ENCODE results near the gene PANK4. TPM values are rescaled to one million over a fixed set of nuclear protein-coding genes. Genes with fewer than 3 reads are reported as not detected.

Gene PANK4
- polyA plus RNA-seq, 1 donor (not counting 4 experiments of a cell fraction or from before 2014, with no cell fraction given) = 14.5 TPM

- no peak overlapping the region for H3K4me2 ChIP-seq (ENCODE audit: control insufficient read depth, extremely low read depth, insufficient read depth, low read depth, low read length)
- no peaks in the 10 kb centered on the region for H3K9me1 ChIP-seq (ENCODE audit: control insufficient read depth, extremely low read depth, insufficient read depth, low read length)
- H3K27ac ChIP-seq (ENCODE audit: control insufficient read depth, insufficient read depth, low read length) = no peak overlapping the region
- H3K27me3 ChIP-seq (ENCODE audit: control insufficient read depth, extremely low read depth, insufficient read depth, low read length) = no peaks in the 10 kb centered on the region
- TF ChIP-seq, protein P1, sequence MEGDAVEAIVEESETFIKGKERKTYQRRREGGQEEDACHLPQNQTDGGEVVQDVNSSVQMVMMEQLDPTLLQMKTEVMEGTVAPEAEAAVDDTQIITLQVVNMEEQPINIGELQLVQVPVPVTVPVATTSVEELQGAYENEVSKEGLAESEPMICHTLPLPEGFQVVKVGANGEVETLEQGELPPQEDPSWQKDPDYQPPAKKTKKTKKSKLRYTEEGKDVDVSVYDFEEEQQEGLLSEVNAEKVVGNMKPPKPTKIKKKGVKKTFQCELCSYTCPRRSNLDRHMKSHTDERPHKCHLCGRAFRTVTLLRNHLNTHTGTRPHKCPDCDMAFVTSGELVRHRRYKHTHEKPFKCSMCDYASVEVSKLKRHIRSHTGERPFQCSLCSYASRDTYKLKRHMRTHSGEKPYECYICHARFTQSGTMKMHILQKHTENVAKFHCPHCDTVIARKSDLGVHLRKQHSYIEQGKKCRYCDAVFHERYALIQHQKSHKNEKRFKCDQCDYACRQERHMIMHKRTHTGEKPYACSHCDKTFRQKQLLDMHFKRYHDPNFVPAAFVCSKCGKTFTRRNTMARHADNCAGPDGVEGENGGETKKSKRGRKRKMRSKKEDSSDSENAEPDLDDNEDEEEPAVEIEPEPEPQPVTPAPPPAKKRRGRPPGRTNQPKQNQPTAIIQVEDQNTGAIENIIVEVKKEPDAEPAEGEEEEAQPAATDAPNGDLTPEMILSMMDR (optimal IDR thresholded peaks at IDR 0.05 in 1 of 3, IDR thresholded peaks at IDR 0.05 in 1 of 3, conservative IDR thresholded peaks at IDR 0.05 in 1 of 3; ENCODE audit: extremely low read depth in 1 of 3, insufficient read depth in 2 of 3, low read length in 3 of 3) = no peak
- no peak for TF ChIP-seq EZH2 (IDR thresholded peaks at IDR 0.05; ENCODE audit: low read length)
- H2AFZ ChIP-seq (ENCODE audit: control insufficient read depth, low read length) = no peak overlapping the region
- no peaks in the 10 kb centered on the region for H3K4me1 ChIP-seq (ENCODE audit: control insufficient read depth, extremely low read depth, insufficient read depth, low read length)
- FAIRE-seq (no peak), DNase-seq (ENCODE audit: low read depth, low spot score) (no peak)
- peaks cover 4% of the 10 kb centered on the region for H4K20me1 ChIP-seq (ENCODE audit: control insufficient read depth, extremely low read depth, insufficient read depth, low read length)
- no peak overlapping the region for H3K4me3 ChIP-seq (ENCODE audit: control insufficient read depth in 2 of 3, extremely low read depth in 1 of 3, insufficient read depth in 2 of 3, low read depth in 1 of 3, low read length in 3 of 3)
- dilution Hi-C loops (cut with MboI; ENCODE audit: extremely low pct_ligation_motif_present, low sequenced_read_pairs) = no loop called here
- no peak overlapping the region for H3K9ac ChIP-seq (ENCODE audit: control insufficient read depth, extremely low read depth, insufficient read depth, low read length)
- H3K79me2 ChIP-seq (ENCODE audit: control insufficient read depth, insufficient read depth, low read length) = no peaks in the 10 kb centered on the region
- peaks cover 18 to 24% of the 10 kb centered on the region in 2 experiments for H3K36me3 ChIP-seq (ENCODE audit: control insufficient read depth in 2 of 2, extremely low read depth in 1 of 2, insufficient read depth in 2 of 2, low read length in 2 of 2)
- H3K9me3 ChIP-seq (ENCODE audit: control insufficient read depth, low read depth, low read length) = no peaks in the 10 kb centered on the region
These were observed 15.8 kb downstream of the PANK4 start for GRCh38 chr1:2510366-2511155.

DNA sequence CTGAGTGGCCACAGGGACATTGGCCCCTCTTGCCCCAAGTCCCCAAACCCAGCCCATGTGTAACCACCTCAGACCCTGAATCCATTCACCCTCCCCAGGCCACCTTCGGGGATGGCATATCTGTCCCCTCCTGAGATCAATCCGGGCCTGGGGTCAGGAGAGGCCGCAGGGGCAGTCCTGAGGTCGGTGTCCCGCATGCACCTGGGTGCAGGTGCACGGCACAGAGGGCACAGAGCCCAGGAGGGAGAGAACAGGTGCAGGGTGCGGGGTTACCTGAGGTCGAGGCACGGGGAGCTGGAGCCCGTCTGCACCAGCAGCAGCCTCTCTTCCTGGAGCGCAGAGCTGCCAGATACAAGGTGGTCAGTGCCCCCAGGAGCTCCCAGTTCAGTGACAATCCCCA, 16.8 kb downstream of the PANK4 start:
- Histone ChIP-seq H3K4me3 (ENCODE audit: control insufficient read depth in 2 of 3, extremely low read depth in 1 of 3, insufficient read depth in 2 of 3, low read depth in 1 of 3, low read length in 3 of 3) (no peak overlapping the region), H3K4me1 (ENCODE audit: control insufficient read depth, extremely low read depth, insufficient read depth, low read length) (no peaks in the 10 kb centered on the region), H4K20me1 (ENCODE audit: control insufficient read depth, extremely low read depth, insufficient read depth, low read length) (peaks cover 4% of the 10 kb centered on the region), H3K27me3 (ENCODE audit: control insufficient read depth, extremely low read depth, insufficient read depth, low read length) (no peaks in the 10 kb centered on the region), H3K9ac (ENCODE audit: control insufficient read depth, extremely low read depth, insufficient read depth, low read length) (no peak overlapping the region), H3K36me3 (ENCODE audit: control insufficient read depth in 2 of 2, extremely low read depth in 1 of 2, insufficient read depth in 2 of 2, low read length in 2 of 2) (peaks cover 18 to 23% of the 10 kb centered on the region in 2 experiments), H3K4me2 (ENCODE audit: control insufficient read depth, extremely low read depth, insufficient read depth, low read depth, low read length) (no peak overlapping the region), H2AFZ (ENCODE audit: control insufficient read depth, low read length) (no peak overlapping the region), H3K79me2 (ENCODE audit: control insufficient read depth, insufficient read depth, low read length) (no peaks in the 10 kb centered on the region), H3K9me1 (ENCODE audit: control insufficient read depth, extremely low read depth, insufficient read depth, low read length) (no peaks in the 10 kb centered on the region), H3K27ac (ENCODE audit: control insufficient read depth, insufficient read depth, low read length) (no peak overlapping the region), H3K9me3 (ENCODE audit: control insufficient read depth, low read depth, low read length) (no peaks in the 10 kb centered on the region)
- dilution Hi-C loops (cut with MboI; ENCODE audit: extremely low pct_ligation_motif_present, low sequenced_read_pairs) = no loop called here
- FAIRE-seq (no peak), DNase-seq (ENCODE audit: low read depth, low spot score) (no peak)
- no peak for TF ChIP-seq EZH2 (IDR thresholded peaks at IDR 0.05; ENCODE audit: low read length)
- TF ChIP-seq, protein P1 (optimal IDR thresholded peaks at IDR 0.05 in 1 of 3, IDR thresholded peaks at IDR 0.05 in 1 of 3, conservative IDR thresholded peaks at IDR 0.05 in 1 of 3; ENCODE audit: extremely low read depth in 1 of 3, insufficient read depth in 2 of 3, low read length in 3 of 3) = no peak

All from keratinocyte (primary cell).